ENCODE results near the gene C12orf43. TPM values are rescaled to one million over a fixed set of nuclear protein-coding genes. Genes with fewer than 3 reads are reported as not detected.

The C12orf43 gene
- total and polyA plus RNA-seq, 2 donors (not counting 1 experiment from before 2014, with no cell fraction given) = 6.7 to 18.9 TPM

GRCh38 chr12:120971299-120972180, 44.7 kb downstream of the C12orf43 start:
- Histone ChIP-seq H3K4me1 (ENCODE audit: control insufficient read depth in 2 of 2, insufficient read depth in 2 of 2, low read length in 2 of 2) (peaks cover 3 to 6% of the 10 kb centered on the region in 2 donors), H3K9ac (ENCODE audit: low read length) (no peak overlapping the region), H3K4me3 (ENCODE audit: control extremely low read depth in 1 of 5, extremely low read depth in 1 of 5, insufficient read depth in 1 of 5, low read depth in 2 of 5, low read length in 4 of 5) (no peak overlapping the region), H3K27ac (ENCODE audit: low read length in 2 of 2) (no peak overlapping the region), H3K4me2 (replicated peaks; ENCODE audit: low read depth, low read length, poor library complexity, severe bottlenecking) (peak overlapping the region; percentile 20), H3K79me2 (ENCODE audit: control insufficient read depth, insufficient read depth, low read length) (no peaks in the 10 kb centered on the region), H3K9me3 (ENCODE audit: control extremely low read depth in 1 of 3, control insufficient read depth in 2 of 3, insufficient read depth in 1 of 3, low read length in 2 of 3) (no peaks in the 10 kb centered on the region), H4K20me1 (ENCODE audit: control insufficient read depth, insufficient read depth, low read length, poor library complexity, severe bottlenecking) (no peaks in the 10 kb centered on the region), H3K27me3 (replicated peaks in 1 of 4; ENCODE audit: control extremely low read depth in 1 of 4, control insufficient read depth in 3 of 4, insufficient read depth in 4 of 4, low read length in 3 of 4) (peaks cover 0 to 2% (median 0%) of the 10 kb centered on the region in 4 experiments), H2AFZ (ENCODE audit: insufficient read depth, low read depth, low read length, poor library complexity, severe bottlenecking) (peak overlapping the region; percentile 20), H3K36me3 (replicated peaks in 1 of 2; ENCODE audit: control extremely low read depth in 1 of 2, control insufficient read depth in 1 of 2, extremely low read depth in 1 of 2, insufficient read depth in 2 of 2, low read length in 1 of 2) (no peaks in the 10 kb centered on the region)
- H3K9me3 Mint-ChIP-seq (ENCODE audit: insufficient read depth) = no peaks in the 10 kb centered on the region
- intact Hi-C loops (cut with micrococcal nuclease) = loop anchor here (1.0 to 10.0 kb wide), 5 partner anchors 115 to 534 kb away; partner anchors contain the start of genes COX6A1 and UNC119B
- 48% methylated on average over 4 of the region's 13 CpGs for WGBS (ENCODE audit: insufficient coverage)
- POLR2A ChIA-PET = no interaction called here
- peaks cover 6% of the 10 kb centered on the region for H3K4me1 Mint-ChIP-seq
- DNase-seq (peak; percentile 78), ATAC-seq (ENCODE audit: low read depth) (peak; percentile 88)
- H3K27ac Mint-ChIP-seq = peak overlapping the region; percentile 42
- peaks cover 4% of the 10 kb centered on the region for H3K27me3 Mint-ChIP-seq
- CTCF ChIA-PET = interaction anchor here (0.6 to 5.6 kb wide), 68 partner anchors 8 to 743 kb away, joined by 3 to 88 read pairs (median 3); partner anchors contain the start of genes CABP1 and POP5
- no peak for TF ChIP-seq EZH2 (IDR thresholded peaks at IDR 0.05; ENCODE audit: borderline replicate concordance, insufficient read depth, low read depth, low read length, poor library complexity, severe bottlenecking)
- peak; percentile 80 for TF ChIP-seq CTCF (IDR thresholded peaks at IDR 0.05)
- H3K4me3 Mint-ChIP-seq = no peak overlapping the region

GRCh38 chr12:120970310-120970709, 46.0 kb downstream of the C12orf43 start:
- Histone ChIP-seq H3K27ac (ENCODE audit: low read length in 2 of 2) (no peak overlapping the region), H4K20me1 (ENCODE audit: control insufficient read depth, insufficient read depth, low read length, poor library complexity, severe bottlenecking) (no peaks in the 10 kb centered on the region), H3K9me3 (ENCODE audit: control extremely low read depth in 1 of 3, control insufficient read depth in 2 of 3, insufficient read depth in 1 of 3, low read length in 2 of 3) (no peaks in the 10 kb centered on the region), H3K27me3 (replicated peaks in 1 of 4; ENCODE audit: control extremely low read depth in 1 of 4, control insufficient read depth in 3 of 4, insufficient read depth in 4 of 4, low read length in 3 of 4) (peaks cover 0 to 2% (median 0%) of the 10 kb centered on the region in 4 experiments), H3K36me3 (replicated peaks in 1 of 2; ENCODE audit: control extremely low read depth in 1 of 2, control insufficient read depth in 1 of 2, extremely low read depth in 1 of 2, insufficient read depth in 2 of 2, low read length in 1 of 2) (no peaks in the 10 kb centered on the region), H3K4me3 (ENCODE audit: control extremely low read depth in 1 of 5, extremely low read depth in 1 of 5, insufficient read depth in 1 of 5, low read depth in 2 of 5, low read length in 4 of 5) (no peak overlapping the region), H3K4me1 (ENCODE audit: control insufficient read depth in 2 of 2, insufficient read depth in 2 of 2, low read length in 2 of 2) (peaks cover 3 to 6% of the 10 kb centered on the region in 2 donors), H2AFZ (ENCODE audit: insufficient read depth, low read depth, low read length, poor library complexity, severe bottlenecking) (no peak overlapping the region), H3K9ac (ENCODE audit: low read length) (no peak overlapping the region), H3K4me2 (replicated peaks; ENCODE audit: low read depth, low read length, poor library complexity, severe bottlenecking) (no peak overlapping the region), H3K79me2 (ENCODE audit: control insufficient read depth, insufficient read depth, low read length) (no peaks in the 10 kb centered on the region)
- DNase-seq (no peak), ATAC-seq (ENCODE audit: low read depth) (no peak)
- H3K4me1 Mint-ChIP-seq = peaks cover 6% of the 10 kb centered on the region
- TF ChIP-seq CTCF (IDR thresholded peaks at IDR 0.05) = no peak
- H3K4me3 Mint-ChIP-seq = no peak overlapping the region
- no peaks in the 10 kb centered on the region for H3K9me3 Mint-ChIP-seq (ENCODE audit: insufficient read depth)
- ChIA-PET POLR2A (no interaction called here), CTCF (interaction anchor here (2.3 to 5.6 kb wide), 3 partner anchors 9 to 388 kb away, joined by 7 to 88 read pairs (median 60); partner anchors contain the start of gene POP5)
- no peak overlapping the region for H3K27ac Mint-ChIP-seq
- intact Hi-C loops (cut with micrococcal nuclease) = loop anchor here (2.0 to 10.0 kb wide), 4 partner anchors 114 to 533 kb away; partner anchors contain the start of genes COX6A1 and UNC119B
- 83% methylated on average over 3 of the region's 3 CpGs for WGBS (ENCODE audit: insufficient coverage)
- H3K27me3 Mint-ChIP-seq = peaks cover 4% of the 10 kb centered on the region
